Measurements from ENCODE around the gene STRN4. TPM values are rescaled to one million over a fixed set of nuclear protein-coding genes. Genes with fewer than 3 reads are reported as not detected.

Gene STRN4
- total RNA-seq, 4 donors from 2014 or later, result 37.7 to 73.7 (median 43.0) TPM

DNA sequence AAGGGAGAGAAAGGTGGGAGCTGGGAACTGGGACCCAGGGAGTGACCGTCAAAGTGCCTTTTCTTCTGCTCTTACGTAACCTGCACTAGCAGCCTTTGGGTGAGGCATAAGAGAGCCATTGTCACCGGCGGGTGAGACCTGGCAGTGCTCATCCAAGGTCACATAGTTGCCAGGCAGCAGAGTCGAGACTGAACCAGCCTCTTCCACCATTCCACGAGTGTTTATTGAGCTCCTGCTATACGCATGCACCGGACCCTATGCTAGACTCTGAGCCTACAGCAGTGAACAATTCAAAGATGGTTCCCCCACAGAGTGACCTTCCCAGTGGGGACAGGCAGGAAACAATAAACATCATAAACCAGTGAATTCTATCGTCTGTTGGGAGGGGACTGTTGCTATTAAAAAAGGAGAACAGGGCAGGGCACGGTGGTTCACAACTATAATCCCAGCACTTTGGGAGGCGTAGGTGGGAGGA is 18.6 kb upstream of the STRN4 start:
- TF ChIP-seq, protein P1, sequence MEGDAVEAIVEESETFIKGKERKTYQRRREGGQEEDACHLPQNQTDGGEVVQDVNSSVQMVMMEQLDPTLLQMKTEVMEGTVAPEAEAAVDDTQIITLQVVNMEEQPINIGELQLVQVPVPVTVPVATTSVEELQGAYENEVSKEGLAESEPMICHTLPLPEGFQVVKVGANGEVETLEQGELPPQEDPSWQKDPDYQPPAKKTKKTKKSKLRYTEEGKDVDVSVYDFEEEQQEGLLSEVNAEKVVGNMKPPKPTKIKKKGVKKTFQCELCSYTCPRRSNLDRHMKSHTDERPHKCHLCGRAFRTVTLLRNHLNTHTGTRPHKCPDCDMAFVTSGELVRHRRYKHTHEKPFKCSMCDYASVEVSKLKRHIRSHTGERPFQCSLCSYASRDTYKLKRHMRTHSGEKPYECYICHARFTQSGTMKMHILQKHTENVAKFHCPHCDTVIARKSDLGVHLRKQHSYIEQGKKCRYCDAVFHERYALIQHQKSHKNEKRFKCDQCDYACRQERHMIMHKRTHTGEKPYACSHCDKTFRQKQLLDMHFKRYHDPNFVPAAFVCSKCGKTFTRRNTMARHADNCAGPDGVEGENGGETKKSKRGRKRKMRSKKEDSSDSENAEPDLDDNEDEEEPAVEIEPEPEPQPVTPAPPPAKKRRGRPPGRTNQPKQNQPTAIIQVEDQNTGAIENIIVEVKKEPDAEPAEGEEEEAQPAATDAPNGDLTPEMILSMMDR (IDR thresholded peaks at IDR 0.05; ENCODE audit: low read depth), result no peak

DNA sequence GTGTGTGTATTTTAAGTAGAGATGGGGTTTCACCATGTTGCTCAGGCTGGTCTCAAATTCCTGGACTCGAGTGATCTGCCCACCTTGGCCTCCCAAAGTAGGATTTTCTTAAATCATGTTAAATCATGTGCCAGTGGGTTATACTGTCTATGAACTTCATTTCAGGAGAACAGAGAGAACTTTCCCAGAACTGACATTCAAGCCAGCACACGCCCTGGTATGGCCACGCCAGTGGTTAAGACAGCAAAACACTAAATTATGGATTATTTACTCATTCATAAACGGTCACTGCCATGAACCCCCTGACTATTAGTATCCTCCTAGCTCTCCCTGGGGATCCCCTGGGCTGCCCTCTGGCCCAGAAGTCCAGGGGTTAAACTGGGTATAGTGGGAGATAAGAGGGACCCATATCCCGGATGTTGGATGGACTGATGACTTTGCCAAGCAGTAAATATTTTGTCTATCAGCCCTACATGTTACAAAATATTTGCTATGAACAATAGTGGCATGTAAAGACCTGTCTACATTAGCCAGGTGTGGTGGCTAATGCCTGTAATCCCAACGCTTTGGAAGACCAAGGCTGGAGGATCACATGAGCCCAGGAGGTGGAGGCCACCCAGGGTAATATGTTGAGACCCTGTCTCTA is 16.1 kb upstream of the STRN4 start:
- TF ChIP-seq, protein P1 (IDR thresholded peaks at IDR 0.05; ENCODE audit: low read depth), result no peak

DNA sequence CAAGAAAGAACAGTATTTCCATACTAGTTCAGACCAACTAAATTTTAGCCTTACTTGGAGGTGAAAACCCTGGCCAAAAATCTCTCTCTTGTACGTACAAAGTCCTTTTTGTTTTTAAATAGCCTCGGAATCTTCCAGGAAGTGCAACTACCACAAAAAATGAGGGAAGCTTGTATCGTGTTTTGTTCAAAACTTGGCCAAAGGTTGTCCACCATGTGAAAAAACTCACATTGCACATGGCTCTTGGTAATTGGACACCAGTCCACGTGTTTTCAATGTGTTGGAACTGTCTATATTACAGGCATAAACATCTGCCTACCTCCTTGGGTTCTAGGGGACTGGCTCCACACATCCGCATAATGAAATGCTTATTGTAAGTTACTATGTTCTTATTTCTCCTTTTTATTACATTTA is 15.2 kb upstream of the STRN4 start:
- TF ChIP-seq, protein P1 (IDR thresholded peaks at IDR 0.05; ENCODE audit: low read depth), result no peak

DNA sequence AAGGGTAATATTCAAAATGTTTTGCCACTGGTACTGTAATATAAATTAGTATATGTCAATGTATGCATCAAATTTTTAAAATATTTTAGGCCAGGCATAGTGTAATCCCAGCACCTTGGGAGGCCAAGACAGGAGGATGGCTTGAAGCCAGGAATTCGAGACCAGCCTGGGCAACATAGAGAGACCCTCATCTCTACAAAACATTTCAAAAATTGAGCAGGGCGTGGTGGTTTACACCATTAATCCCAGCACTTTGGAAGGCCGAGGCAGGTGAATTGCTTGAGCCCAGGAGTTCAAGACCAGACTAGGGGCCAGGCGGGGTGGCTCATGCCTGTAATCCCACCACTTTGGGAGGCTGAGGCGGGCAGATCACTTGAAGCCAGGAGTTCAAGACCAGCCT is 14.1 kb upstream of the STRN4 start:
- TF ChIP-seq, protein P1 (IDR thresholded peaks at IDR 0.05; ENCODE audit: low read depth), result no peak

DNA sequence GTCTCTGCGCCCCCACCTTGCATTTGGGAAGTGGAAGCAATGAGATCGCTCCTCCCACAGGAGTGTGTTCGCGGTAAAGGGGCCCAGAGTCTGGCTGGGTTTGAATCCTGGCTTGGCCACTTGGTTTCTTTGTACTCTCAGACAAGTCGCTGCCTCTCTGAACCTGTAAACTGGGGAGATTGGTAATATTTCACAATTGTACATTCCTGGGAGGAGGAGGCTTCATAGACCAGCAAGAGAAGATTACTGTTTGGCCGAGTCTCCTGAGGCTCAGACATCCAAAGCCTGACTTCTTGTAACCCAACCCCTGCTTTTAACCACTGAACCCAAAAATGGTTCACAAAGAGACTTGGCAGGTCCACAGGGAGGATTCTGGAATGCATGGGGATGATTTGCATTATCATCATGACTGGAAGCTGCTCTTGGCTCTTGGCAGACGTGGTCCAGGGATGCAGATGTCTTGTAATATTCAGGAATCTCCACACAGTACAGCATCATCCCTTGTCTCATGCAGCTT is 13.6 kb upstream of the STRN4 start:
- TF ChIP-seq, protein P1 (IDR thresholded peaks at IDR 0.05; ENCODE audit: low read depth), result no peak

DNA sequence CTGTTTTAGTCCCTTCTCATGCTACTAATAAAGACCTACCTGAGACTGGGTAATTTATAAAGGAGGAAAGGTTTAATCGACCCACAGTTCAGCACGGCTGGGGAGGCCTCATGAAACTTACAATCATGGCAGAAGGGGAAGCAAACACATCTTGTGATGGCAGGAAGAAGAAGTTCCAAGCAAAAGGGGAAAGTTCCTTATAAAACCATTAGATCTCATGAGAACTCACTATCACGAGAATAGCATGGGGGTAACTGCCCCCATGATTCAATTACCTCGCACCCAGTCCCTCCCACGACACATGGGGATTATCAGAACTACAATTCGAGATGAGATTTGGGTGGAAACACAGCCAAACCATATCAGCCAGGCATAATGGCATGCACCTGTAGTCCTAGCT is 13.0 kb upstream of the STRN4 start:
- TF ChIP-seq, protein P1 (IDR thresholded peaks at IDR 0.05; ENCODE audit: low read depth), result no peak

DNA sequence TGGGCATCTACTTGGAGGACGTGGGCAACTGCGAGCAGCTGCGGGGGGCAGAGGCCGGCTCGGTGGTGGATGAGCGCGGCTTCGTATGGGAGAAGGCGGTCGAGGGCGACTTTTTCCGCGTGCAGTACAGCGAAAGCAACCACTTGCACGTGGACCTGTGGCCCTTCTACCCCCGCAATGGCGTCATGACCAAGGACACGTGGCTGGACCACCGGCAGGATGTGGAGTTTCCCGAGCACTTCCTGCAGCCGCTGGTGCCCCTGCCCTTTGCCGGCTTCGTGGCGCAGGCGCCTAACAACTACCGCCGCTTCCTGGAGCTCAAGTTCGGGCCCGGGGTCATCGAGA is 10.3 kb upstream of the STRN4 start:
- TF ChIP-seq, protein P1 (IDR thresholded peaks at IDR 0.05; ENCODE audit: low read depth), result no peak

Measured in subcutaneous adipose tissue (tissue), 4 donors.